Esophagus muscularis mucosa (tissue), 4 donors: ENCODE data around the gene ZSCAN25.

Experiments used
- EP300 ChIP-seq: sonication (generic); formaldehyde crosslinking; IDR thresholded peaks from one replicate; pipeline ENCODE4 v1.6.1; 2017; ENCODE audit warnings: antibody characterized with exemption
- POLR2AphosphoS5 ChIP-seq, 2 donors: sonication (generic); formaldehyde crosslinking; IDR thresholded peaks; one replicate each; pipeline ENCODE4 v1.6.1; 2017; ENCODE audit warnings: antibody characterized with exemption in 2 of 2
- TF ChIP-seq, protein P1 (sequence below), 3 experiments: fragments of 200-600 bp in 2 of 3; fragments of 450-650 bp in 1 of 3; sonication (generic) in 2 of 3; IDR thresholded peaks; one replicate each; pipeline ENCODE4 v1.5.1; 2017 to 2019; ENCODE audit warnings: antibody characterized with exemption in 3 of 3, mild to moderate bottlenecking in 2 of 3, moderate library complexity in 1 of 3

DNA sequence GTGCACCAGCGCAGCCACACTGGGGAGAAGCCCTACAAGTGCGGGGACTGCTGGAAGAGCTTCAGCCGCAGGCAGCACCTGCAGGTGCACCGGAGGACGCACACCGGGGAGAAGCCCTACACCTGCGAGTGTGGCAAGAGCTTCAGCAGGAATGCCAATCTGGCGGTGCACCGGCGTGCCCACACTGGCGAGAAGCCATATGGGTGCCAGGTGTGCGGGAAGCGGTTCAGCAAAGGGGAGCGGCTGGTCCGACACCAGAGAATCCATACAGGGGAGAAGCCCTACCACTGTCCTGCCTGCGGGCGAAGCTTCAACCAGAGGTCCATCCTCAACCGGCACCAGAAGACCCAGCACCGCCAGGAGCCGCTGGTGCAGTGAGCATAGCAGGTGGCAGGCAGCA is 12.9 kb downstream of the ZSCAN25 start:
- TF ChIP-seq, protein P1, sequence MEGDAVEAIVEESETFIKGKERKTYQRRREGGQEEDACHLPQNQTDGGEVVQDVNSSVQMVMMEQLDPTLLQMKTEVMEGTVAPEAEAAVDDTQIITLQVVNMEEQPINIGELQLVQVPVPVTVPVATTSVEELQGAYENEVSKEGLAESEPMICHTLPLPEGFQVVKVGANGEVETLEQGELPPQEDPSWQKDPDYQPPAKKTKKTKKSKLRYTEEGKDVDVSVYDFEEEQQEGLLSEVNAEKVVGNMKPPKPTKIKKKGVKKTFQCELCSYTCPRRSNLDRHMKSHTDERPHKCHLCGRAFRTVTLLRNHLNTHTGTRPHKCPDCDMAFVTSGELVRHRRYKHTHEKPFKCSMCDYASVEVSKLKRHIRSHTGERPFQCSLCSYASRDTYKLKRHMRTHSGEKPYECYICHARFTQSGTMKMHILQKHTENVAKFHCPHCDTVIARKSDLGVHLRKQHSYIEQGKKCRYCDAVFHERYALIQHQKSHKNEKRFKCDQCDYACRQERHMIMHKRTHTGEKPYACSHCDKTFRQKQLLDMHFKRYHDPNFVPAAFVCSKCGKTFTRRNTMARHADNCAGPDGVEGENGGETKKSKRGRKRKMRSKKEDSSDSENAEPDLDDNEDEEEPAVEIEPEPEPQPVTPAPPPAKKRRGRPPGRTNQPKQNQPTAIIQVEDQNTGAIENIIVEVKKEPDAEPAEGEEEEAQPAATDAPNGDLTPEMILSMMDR (IDR thresholded peaks at IDR 0.05), result no peak
- TF ChIP-seq POLR2AphosphoS5 (IDR thresholded peaks at IDR 0.05) (no peak), EP300 (no peak)
